ENCODE results near the gene JAG2. TPM values are rescaled to one million over a fixed set of nuclear protein-coding genes. Genes with fewer than 3 reads are reported as not detected.

JAG2 gene
- total and polyA plus RNA-seq, 3 donors from 2014 or later: 12.9 to 21.3 (median 20.4) TPM

DNA sequence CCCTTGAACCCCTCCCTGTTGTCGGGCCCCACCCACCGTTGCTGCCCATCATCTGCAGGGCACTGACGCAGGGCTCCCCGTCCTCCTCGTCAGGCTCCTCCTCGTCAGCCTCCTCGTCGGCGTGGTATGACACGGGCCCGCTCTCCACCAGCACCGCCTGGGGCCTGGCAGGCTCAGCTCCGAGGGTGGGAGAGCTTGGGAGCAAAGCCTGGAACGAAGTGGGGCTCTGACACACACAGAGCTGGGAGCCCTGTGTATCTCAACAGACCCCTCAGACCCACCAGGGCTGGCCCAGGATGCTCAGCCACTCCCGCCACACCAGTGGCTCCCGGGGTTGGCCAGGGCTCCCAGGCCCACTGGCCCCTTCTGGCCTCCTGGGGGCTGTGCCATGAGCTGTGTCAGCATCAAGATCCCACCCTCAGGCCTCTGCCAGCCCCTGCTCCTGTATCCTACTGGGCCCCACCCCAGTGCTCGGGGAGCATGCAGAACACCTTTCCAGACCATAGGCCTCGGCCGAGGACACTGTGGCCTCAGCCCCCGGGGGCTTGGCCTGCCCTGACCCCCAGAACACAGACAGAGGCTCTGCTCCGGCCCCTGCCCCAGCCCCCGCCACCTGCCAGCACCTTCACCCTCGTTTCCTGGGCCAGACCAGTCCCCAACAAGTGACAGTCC lies 42.6 kb upstream of the JAG2 start:
- Histone ChIP-seq H3K4me3 (no peak overlapping the region), H3K4me1 (no peaks in the 10 kb centered on the region), H3K27ac (no peak overlapping the region), H3K36me3 (ENCODE audit: low read depth, missing control alignments) (no peaks in the 10 kb centered on the region), H3K27me3 (no peaks in the 10 kb centered on the region), H3K9me3 (no peaks in the 10 kb centered on the region)
- intact Hi-C loops (cut with DNase I; ENCODE audit: low total_unique reads): no loop called here
- DNase-seq: no peak
- WGBS, 2 donors: 89 to 94% methylated on average over 8 to 23 of the region's 23 CpGs
- TF ChIP-seq, protein P1, sequence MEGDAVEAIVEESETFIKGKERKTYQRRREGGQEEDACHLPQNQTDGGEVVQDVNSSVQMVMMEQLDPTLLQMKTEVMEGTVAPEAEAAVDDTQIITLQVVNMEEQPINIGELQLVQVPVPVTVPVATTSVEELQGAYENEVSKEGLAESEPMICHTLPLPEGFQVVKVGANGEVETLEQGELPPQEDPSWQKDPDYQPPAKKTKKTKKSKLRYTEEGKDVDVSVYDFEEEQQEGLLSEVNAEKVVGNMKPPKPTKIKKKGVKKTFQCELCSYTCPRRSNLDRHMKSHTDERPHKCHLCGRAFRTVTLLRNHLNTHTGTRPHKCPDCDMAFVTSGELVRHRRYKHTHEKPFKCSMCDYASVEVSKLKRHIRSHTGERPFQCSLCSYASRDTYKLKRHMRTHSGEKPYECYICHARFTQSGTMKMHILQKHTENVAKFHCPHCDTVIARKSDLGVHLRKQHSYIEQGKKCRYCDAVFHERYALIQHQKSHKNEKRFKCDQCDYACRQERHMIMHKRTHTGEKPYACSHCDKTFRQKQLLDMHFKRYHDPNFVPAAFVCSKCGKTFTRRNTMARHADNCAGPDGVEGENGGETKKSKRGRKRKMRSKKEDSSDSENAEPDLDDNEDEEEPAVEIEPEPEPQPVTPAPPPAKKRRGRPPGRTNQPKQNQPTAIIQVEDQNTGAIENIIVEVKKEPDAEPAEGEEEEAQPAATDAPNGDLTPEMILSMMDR (IDR thresholded peaks at IDR 0.05): no peak
- no peak for TF ChIP-seq POLR2A (IDR thresholded peaks at IDR 0.05)

DNA sequence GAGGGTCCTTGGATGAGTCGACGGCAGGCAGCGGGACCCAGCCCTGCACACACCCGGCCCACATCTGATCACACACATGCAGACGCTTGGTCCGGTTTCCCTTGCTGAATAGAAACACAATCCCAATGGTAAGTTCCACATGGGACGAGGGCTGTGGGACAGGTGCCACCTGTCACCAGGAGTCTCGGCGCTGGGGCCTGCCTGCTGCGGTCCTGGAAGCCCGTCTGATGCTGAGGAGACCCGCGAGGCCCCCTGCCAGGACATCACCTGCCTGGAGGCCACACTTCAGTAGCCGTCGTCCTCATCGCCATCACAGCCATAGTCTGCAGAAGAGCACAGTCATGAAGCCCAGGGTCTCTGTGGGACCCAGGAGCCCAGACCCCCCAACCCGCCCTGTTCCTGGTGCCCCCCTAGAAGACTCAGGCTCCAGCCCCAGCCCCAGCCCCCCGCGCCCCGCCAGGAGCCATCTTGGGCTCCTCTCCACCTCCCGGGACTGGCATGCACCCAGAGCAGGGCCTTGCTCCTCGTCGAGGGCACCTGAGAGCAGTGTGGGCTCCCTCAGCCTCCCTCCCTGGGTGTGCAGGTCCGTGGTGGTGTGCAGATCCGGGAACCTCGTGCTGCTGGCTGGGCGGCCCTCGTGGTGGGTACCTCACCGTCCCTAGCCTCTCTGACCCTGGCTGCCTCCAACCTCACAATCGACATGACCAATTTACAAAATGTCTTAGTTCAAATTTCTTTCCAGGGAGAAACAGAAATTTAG lies 41.9 kb upstream of the JAG2 start:
- intact Hi-C loops (cut with DNase I; ENCODE audit: low total_unique reads): no loop called here
- H3K36me3 ChIP-seq (ENCODE audit: low read depth, missing control alignments): no peaks in the 10 kb centered on the region

DNA sequence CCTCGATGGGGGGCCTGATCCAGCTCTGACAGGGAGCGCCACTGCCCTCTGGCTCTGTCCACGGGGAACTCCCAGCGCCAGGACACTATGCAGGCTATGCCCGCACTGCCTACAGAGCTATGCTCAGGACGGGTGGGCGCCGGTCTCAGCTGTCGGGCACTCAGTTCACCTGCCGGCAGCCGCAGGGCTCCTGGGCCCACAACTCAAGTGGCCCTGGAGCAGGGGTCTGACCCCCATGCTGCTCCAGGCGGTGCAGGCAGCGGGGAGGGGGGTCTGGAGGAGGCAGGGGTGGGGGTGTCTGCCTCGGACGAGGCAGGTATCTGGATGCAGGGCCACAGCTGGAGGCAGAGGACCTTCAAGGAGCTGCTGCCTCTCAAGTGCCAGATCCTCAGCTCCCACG lies 41.1 kb upstream of the JAG2 start:
- no peaks in the 10 kb centered on the region for H3K9me3 ChIP-seq
- intact Hi-C loops (cut with DNase I; ENCODE audit: low total_unique reads): loop anchor here (10.0 kb wide), 1 partner anchor 75 kb away; no protein-coding TSS in a partner anchor
- DNase-seq: no peak
- whole genome bisulfite sequencing, 2 donors: 91% methylated on average over 16 of the region's 16 CpGs; no CpG with 5 or more reads in 1 of the 2 donors
- peaks cover 7% of the 10 kb centered on the region for H3K4me1 ChIP-seq
- no peaks in the 10 kb centered on the region for H3K27me3 ChIP-seq
- H3K4me3 ChIP-seq: no peak overlapping the region
- no peaks in the 10 kb centered on the region for H3K36me3 ChIP-seq (ENCODE audit: low read depth, missing control alignments)
- no peak for TF ChIP-seq POLR2A (IDR thresholded peaks at IDR 0.05)
- TF ChIP-seq, protein P1 (IDR thresholded peaks at IDR 0.05): no peak
- no peak overlapping the region for H3K27ac ChIP-seq

More for the DNA sequence above, 41.9 kb upstream of the JAG2 start:
- Histone ChIP-seq H3K4me1 (peaks cover 5% of the 10 kb centered on the region), H3K27ac (no peak overlapping the region), H3K4me3 (no peak overlapping the region), H3K27me3 (no peaks in the 10 kb centered on the region), H3K9me3 (no peaks in the 10 kb centered on the region)
- 81 to 97% methylated on average over 9 to 30 of the region's 30 CpGs for WGBS, 2 donors
- no peak for TF ChIP-seq POLR2A (IDR thresholded peaks at IDR 0.05)
- TF ChIP-seq, protein P1 (IDR thresholded peaks at IDR 0.05): no peak
- DNase-seq: no peak

DNA sequence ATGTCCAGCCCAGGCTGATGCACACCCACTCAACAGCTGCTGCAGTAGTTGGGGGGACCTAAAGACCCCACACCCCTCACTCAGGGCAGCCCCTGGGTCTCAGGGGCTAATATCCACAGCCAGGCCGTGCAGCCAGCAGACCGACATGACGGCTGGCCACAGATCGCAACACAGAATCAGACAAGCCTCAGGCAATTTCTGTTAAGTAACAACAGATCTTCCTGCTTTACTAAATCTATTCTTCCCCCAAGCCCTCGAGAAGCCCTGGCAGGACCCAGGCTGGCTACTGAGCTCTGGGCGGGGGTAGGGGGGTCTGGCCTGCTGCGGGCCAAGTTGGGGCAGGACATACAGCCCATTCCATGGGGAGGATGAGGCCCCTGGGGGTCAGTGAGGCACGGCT lies 40.5 kb upstream of the JAG2 start:
- WGBS, 2 donors: 81 to 95% methylated on average over 7 to 8 of the region's 8 CpGs
- TF ChIP-seq POLR2A (IDR thresholded peaks at IDR 0.05): no peak
- TF ChIP-seq, protein P1 (IDR thresholded peaks at IDR 0.05): no peak
- intact Hi-C loops (cut with DNase I; ENCODE audit: low total_unique reads): loop anchor here (10.0 kb wide), 1 partner anchor 76 kb away; no protein-coding TSS in a partner anchor
- no peak for DNase-seq
- Histone ChIP-seq H3K4me3 (no peak overlapping the region), H3K36me3 (ENCODE audit: low read depth, missing control alignments) (no peaks in the 10 kb centered on the region), H3K27ac (no peak overlapping the region), H3K4me1 (peaks cover 7% of the 10 kb centered on the region), H3K27me3 (no peaks in the 10 kb centered on the region), H3K9me3 (no peaks in the 10 kb centered on the region)

All from testis (tissue), 3 donors.